ENCODE measurements around the gene POM121L2.

The POM121L2 gene

GRCh38 chr6:27312146-27312949 is at the start of gene POM121L2:
Gene POM121L2 (minus strand): TSS chr6:27312273. CDS start chr6:27312170, 103 bp downstream.
- Histone ChIP-seq H3K9me3 (no peaks in the 10 kb centered on the region), H3K4me1 (no peaks in the 10 kb centered on the region), H3K27me3 (ENCODE audit: low read depth) (0 out of 2 replicates have a peak, but pooled peaks cover 6% of the 10 kb centered on the region), H3K4me3 (peak within 1 kb of the TSS; percentile 38), H3K36me3 (replicated peaks) (no peaks in the 10 kb centered on the region)
- in situ Hi-C loops (cut with MboI; ENCODE audit: low sequenced_read_pairs) = no loop called here
- DNase-seq (ENCODE audit: low spot score in 2 of 2) = peak; percentile 70 to 80

- in situ Hi-C loops (cut with MboI; ENCODE audit: low sequenced_read_pairs) = no loop called here
- Histone ChIP-seq H3K36me3 (replicated peaks) (no peaks in the 10 kb centered on the region), H3K4me1 (no peaks in the 10 kb centered on the region), H3K27me3 (ENCODE audit: low read depth) (no peaks in the 10 kb centered on the region), H3K9me3 (peaks cover 7% of the 10 kb centered on the region; the same call in 1 of the 2 replicates), H3K4me3 (no peak overlapping the region)
- DNase-seq (ENCODE audit: low spot score in 2 of 2) = no peak
Observed at GRCh38 chr6:27359231-27359630, 47.2 kb upstream of the POM121L2 start.

- H3K27me3 ChIP-seq (ENCODE audit: low read depth) = no peaks in the 10 kb centered on the region
- DNase-seq (ENCODE audit: low spot score in 2 of 2) = no peak
- H3K4me3 ChIP-seq = no peak overlapping the region
- H3K4me1 ChIP-seq = no peaks in the 10 kb centered on the region
- H3K36me3 ChIP-seq (replicated peaks) = no peaks in the 10 kb centered on the region
- peaks cover 7% of the 10 kb centered on the region; the same call in 1 of the 2 replicates for H3K9me3 ChIP-seq
- in situ Hi-C loops (cut with MboI; ENCODE audit: low sequenced_read_pairs) = no loop called here
Observed at GRCh38 chr6:27358786-27359185, 46.7 kb upstream of the POM121L2 start.

GRCh38 chr6:27352850-27353249 is 40.8 kb upstream of the POM121L2 start:
- no peaks in the 10 kb centered on the region for H3K9me3 ChIP-seq
- no peaks in the 10 kb centered on the region for H3K36me3 ChIP-seq (replicated peaks)
- no peaks in the 10 kb centered on the region for H3K27me3 ChIP-seq (ENCODE audit: low read depth)
- no peaks in the 10 kb centered on the region for H3K4me1 ChIP-seq
- DNase-seq (ENCODE audit: low spot score in 2 of 2) = no peak
- no peak overlapping the region for H3K4me3 ChIP-seq
- in situ Hi-C loops (cut with MboI; ENCODE audit: low sequenced_read_pairs) = no loop called here

- H3K27me3 ChIP-seq (ENCODE audit: low read depth) = no peaks in the 10 kb centered on the region
- H3K4me3 ChIP-seq = peak overlapping the region; percentile 57
- no peak for DNase-seq (ENCODE audit: low spot score in 2 of 2)
- H3K9me3 ChIP-seq = no peaks in the 10 kb centered on the region
- in situ Hi-C loops (cut with MboI; ENCODE audit: low sequenced_read_pairs) = loop anchor here (10.0 kb wide), 1 partner anchor 141 kb away; the partner anchor contains the start of gene ZNF184
- peaks cover 4% of the 10 kb centered on the region for H3K4me1 ChIP-seq
- H3K36me3 ChIP-seq (replicated peaks) = no peaks in the 10 kb centered on the region
Observed at GRCh38 chr6:27334141-27334540, 22.1 kb upstream of the POM121L2 start.

- Histone ChIP-seq H3K36me3 (replicated peaks) (no peaks in the 10 kb centered on the region), H3K4me1 (peaks cover 4% of the 10 kb centered on the region), H3K27me3 (ENCODE audit: low read depth) (no peaks in the 10 kb centered on the region), H3K9me3 (no peaks in the 10 kb centered on the region), H3K4me3 (peak overlapping the region; percentile 57)
- in situ Hi-C loops (cut with MboI; ENCODE audit: low sequenced_read_pairs) = loop anchor here (10.0 kb wide), 1 partner anchor 141 kb away; the partner anchor contains the start of gene ZNF184
- peak in 1 of 2 experiments; percentile 4 for DNase-seq (ENCODE audit: low spot score in 2 of 2)
Observed at GRCh38 chr6:27333642-27334040, 21.6 kb upstream of the POM121L2 start.

GRCh38 chr6:27332692-27333641 is 20.9 kb upstream of the POM121L2 start:
- H3K9me3 ChIP-seq = no peaks in the 10 kb centered on the region
- no peaks in the 10 kb centered on the region for H3K36me3 ChIP-seq (replicated peaks)
- no peaks in the 10 kb centered on the region for H3K27me3 ChIP-seq (ENCODE audit: low read depth)
- H3K4me1 ChIP-seq = peaks cover 4% of the 10 kb centered on the region
- peak; percentile 81 to 82 for DNase-seq (ENCODE audit: low spot score in 2 of 2)
- in situ Hi-C loops (cut with MboI; ENCODE audit: low sequenced_read_pairs) = loop anchor here (10.0 kb wide), 1 partner anchor 142 kb away; the partner anchor contains the start of gene ZNF184
- peak overlapping the region; percentile 57 for H3K4me3 ChIP-seq

- in situ Hi-C loops (cut with MboI; ENCODE audit: low sequenced_read_pairs) = no loop called here
- no peaks in the 10 kb centered on the region for H3K36me3 ChIP-seq (replicated peaks)
- H3K27me3 ChIP-seq (ENCODE audit: low read depth) = peaks cover 3% of the 10 kb centered on the region; the same call in 1 of the 2 replicates
- H3K4me1 ChIP-seq = no peaks in the 10 kb centered on the region
- H3K9me3 ChIP-seq = no peaks in the 10 kb centered on the region
- DNase-seq (ENCODE audit: low spot score in 2 of 2) = no peak
- H3K4me3 ChIP-seq = no peak overlapping the region
Observed at GRCh38 chr6:27327023-27327738, 15.1 kb upstream of the POM121L2 start.

GRCh38 chr6:27321901-27322300 is 9.8 kb upstream of the POM121L2 start:
- H3K9me3 ChIP-seq = no peaks in the 10 kb centered on the region
- H3K36me3 ChIP-seq (replicated peaks) = no peaks in the 10 kb centered on the region
- H3K4me1 ChIP-seq = no peaks in the 10 kb centered on the region
- peaks cover 12% of the 10 kb centered on the region; the same call in 1 of the 2 replicates for H3K27me3 ChIP-seq (ENCODE audit: low read depth)
- in situ Hi-C loops (cut with MboI; ENCODE audit: low sequenced_read_pairs) = no loop called here
- no peak overlapping the region for H3K4me3 ChIP-seq
- no peak for DNase-seq (ENCODE audit: low spot score in 2 of 2)

- H3K4me3 ChIP-seq = no peak overlapping the region
- no peaks in the 10 kb centered on the region for H3K36me3 ChIP-seq (replicated peaks)
- H3K9me3 ChIP-seq = no peaks in the 10 kb centered on the region
- H3K4me1 ChIP-seq = no peaks in the 10 kb centered on the region
- in situ Hi-C loops (cut with MboI; ENCODE audit: low sequenced_read_pairs) = no loop called here
- peaks cover 13% of the 10 kb centered on the region; the same call in 1 of the 2 replicates for H3K27me3 ChIP-seq (ENCODE audit: low read depth)
- DNase-seq (ENCODE audit: low spot score in 2 of 2) = no peak
Observed at GRCh38 chr6:27321370-27321769, 9.3 kb upstream of the POM121L2 start.

GRCh38 chr6:27318973-27319372 is 6.9 kb upstream of the POM121L2 start:
- Histone ChIP-seq H3K4me1 (no peaks in the 10 kb centered on the region), H3K4me3 (no peak overlapping the region), H3K27me3 (ENCODE audit: low read depth) (0 out of 2 replicates have a peak, but pooled peaks cover 9% of the 10 kb centered on the region), H3K36me3 (replicated peaks) (no peaks in the 10 kb centered on the region), H3K9me3 (no peaks in the 10 kb centered on the region)
- DNase-seq (ENCODE audit: low spot score in 2 of 2) = no peak
- in situ Hi-C loops (cut with MboI; ENCODE audit: low sequenced_read_pairs) = no loop called here

GRCh38 chr6:27314046-27314445 is 2.0 kb upstream of the POM121L2 start:
- Histone ChIP-seq H3K9me3 (no peaks in the 10 kb centered on the region), H3K27me3 (ENCODE audit: low read depth) (0 out of 2 replicates have a peak, but pooled peaks cover 7% of the 10 kb centered on the region)
- in situ Hi-C loops (cut with MboI; ENCODE audit: low sequenced_read_pairs) = no loop called here

GRCh38 chr6:27312950-27313271 is 838 bp upstream of the POM121L2 start:
- Histone ChIP-seq H3K4me3 (peak overlapping the region; percentile 38), H3K36me3 (replicated peaks) (no peaks in the 10 kb centered on the region), H3K4me1 (no peaks in the 10 kb centered on the region), H3K9me3 (no peaks in the 10 kb centered on the region), H3K27me3 (ENCODE audit: low read depth) (0 out of 2 replicates have a peak, but pooled peaks cover 7% of the 10 kb centered on the region)
- no peak for DNase-seq (ENCODE audit: low spot score in 2 of 2)
- in situ Hi-C loops (cut with MboI; ENCODE audit: low sequenced_read_pairs) = no loop called here

More at GRCh38 chr6:27314046-27314445, 2.0 kb upstream of the POM121L2 start:
- no peak overlapping the region for H3K4me3 ChIP-seq
- H3K4me1 ChIP-seq = no peaks in the 10 kb centered on the region
- DNase-seq (ENCODE audit: low spot score in 2 of 2) = no peak
- H3K36me3 ChIP-seq (replicated peaks) = no peaks in the 10 kb centered on the region
